ENCODE data around the gene ITSN2. TPM values are rescaled to one million over a fixed set of nuclear protein-coding genes. Genes with fewer than 3 reads are reported as not detected.
"Not testable (repeated sequence)": the region's sequence is repeated elsewhere in the genome, so short reads cannot be mapped to it uniquely, and the experiment has no call there.

ITSN2 gene
- polyA plus RNA-seq, 3 donors = 26.0 to 91.1 (median 40.4) TPM

DNA sequence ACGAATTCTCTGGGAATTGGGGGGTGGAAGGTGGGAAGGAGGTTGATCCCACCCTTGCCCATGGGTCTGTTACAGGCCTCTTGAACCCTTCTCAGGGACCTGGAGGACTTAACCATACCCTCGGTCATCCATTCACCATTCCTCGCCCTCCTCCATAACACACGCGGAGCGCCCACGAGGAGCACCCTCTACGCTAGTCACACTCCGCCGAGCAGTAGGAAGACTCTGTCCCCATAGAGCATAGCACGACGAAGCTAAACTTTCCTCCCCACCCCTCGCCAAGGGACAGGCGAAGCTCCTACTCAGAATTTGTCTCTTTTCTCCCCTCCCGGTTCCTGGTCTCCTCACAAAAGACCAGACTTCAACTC is 611 bp upstream of the ITSN2 start:
- H3K4me1 Mint-ChIP-seq = peaks cover 60% of the 10 kb centered on the region
- TF ChIP-seq, protein P1, sequence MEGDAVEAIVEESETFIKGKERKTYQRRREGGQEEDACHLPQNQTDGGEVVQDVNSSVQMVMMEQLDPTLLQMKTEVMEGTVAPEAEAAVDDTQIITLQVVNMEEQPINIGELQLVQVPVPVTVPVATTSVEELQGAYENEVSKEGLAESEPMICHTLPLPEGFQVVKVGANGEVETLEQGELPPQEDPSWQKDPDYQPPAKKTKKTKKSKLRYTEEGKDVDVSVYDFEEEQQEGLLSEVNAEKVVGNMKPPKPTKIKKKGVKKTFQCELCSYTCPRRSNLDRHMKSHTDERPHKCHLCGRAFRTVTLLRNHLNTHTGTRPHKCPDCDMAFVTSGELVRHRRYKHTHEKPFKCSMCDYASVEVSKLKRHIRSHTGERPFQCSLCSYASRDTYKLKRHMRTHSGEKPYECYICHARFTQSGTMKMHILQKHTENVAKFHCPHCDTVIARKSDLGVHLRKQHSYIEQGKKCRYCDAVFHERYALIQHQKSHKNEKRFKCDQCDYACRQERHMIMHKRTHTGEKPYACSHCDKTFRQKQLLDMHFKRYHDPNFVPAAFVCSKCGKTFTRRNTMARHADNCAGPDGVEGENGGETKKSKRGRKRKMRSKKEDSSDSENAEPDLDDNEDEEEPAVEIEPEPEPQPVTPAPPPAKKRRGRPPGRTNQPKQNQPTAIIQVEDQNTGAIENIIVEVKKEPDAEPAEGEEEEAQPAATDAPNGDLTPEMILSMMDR (IDR thresholded peaks at IDR 0.05) = no peak
- WGBS (ENCODE audit: insufficient coverage) = 94% methylated on average over 8 of the region's 15 CpGs

DNA sequence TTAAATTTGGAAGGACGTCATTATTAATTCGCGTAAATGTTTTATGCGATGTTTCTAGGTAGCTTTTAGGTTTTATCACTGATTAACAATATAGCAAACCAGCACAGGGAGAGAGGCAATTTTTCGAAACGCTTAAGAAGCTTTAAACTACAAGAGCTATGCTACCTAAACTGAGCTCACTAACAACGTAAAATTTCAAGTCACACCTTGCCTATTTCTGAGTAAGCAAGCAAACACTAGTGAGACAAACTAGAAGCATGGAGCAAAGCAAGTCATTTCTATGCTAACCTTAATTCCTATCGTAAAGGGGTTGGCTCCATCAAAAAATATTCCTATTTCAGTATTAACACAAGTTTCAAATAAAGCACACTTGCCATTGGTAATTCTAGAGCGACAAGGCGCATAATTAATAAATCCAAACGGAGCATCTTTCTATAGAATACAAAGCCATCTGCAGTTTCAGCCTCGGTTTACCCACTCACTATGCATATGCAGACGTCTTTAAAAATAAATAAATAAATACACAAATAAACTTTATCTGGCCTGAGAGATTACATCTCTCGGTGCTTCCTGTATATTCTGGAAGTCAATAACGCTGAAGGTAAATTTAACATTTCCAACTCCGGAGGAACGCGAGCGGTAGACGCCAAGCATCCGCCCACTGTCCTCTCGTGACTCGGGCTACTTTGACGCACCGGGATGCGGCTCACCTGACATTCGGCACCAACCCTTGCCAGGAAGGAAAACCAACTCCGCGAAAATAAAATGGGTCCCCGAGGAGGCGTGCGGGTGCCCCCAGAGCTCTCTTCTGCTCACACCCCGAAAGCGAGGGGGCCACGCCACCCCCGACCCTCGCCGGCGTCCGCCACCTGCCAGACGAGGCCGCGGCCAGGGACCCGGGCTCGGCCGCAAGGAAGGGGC is 947 bp downstream of the ITSN2 start:
- DNase-seq = peak in 2 of 3 donors; percentile 14 to 19
- peak overlapping the region; percentile 72 to 98 (median 97) for H3K4me3 ChIP-seq (replicated peaks in 1 of 3; ENCODE audit: low read depth in 2 of 3, low read length in 3 of 3)
- no peaks in the 10 kb centered on the region for H3K9me3 ChIP-seq (replicated peaks in 1 of 2; ENCODE audit: control insufficient read depth in 1 of 2, insufficient read depth in 1 of 2, low read length in 2 of 2)
- peak overlapping the region; percentile 88 for H2AFZ ChIP-seq (ENCODE audit: insufficient read depth, low read depth, low read length, poor library complexity, severe bottlenecking)
- WGBS (ENCODE audit: insufficient coverage) = under 1% methylated on average over 35 of the region's 46 CpGs
- intact Hi-C loops (cut with micrococcal nuclease) = no loop called here
- H3K79me2 ChIP-seq (ENCODE audit: insufficient read depth, low read length) = peaks cover 68% of the 10 kb centered on the region
- Mint-ChIP-seq H3K36me3 (peaks cover 3% of the 10 kb centered on the region in 2 donors), H3K27ac (peak overlapping the region; percentile 70 to 94 (median 89)), H3K9me3 (peaks cover 0 to 4% (median 0%) of the 10 kb centered on the region in 7 donors), H3K4me1 (peaks cover 59% of the 10 kb centered on the region), H3K4me3 (peak overlapping the region; percentile 89 to 91), H3K27me3 (ENCODE audit: low read depth in 3 of 3) (no peaks in the 10 kb centered on the region)
- H3K27me3 ChIP-seq (ENCODE audit: control insufficient read depth in 2 of 2, insufficient read depth in 2 of 2, low read length in 2 of 2) = no peaks in the 10 kb centered on the region
- TF ChIP-seq, protein P1 (IDR thresholded peaks at IDR 0.05) = no peak
- H4K20me1 ChIP-seq (ENCODE audit: insufficient read depth, low read length) = peaks cover 42% of the 10 kb centered on the region
- peak overlapping the region; percentile 77 for H3K4me2 ChIP-seq (replicated peaks; ENCODE audit: extremely low read depth, low read length, poor library complexity, severe bottlenecking)
- H3K27ac ChIP-seq (ENCODE audit: low read depth in 1 of 2, low read length in 2 of 2) = peak overlapping the region; percentile 42 to 94
- peak overlapping the region; percentile 100 for H3K9ac ChIP-seq (ENCODE audit: insufficient read depth, low read length, poor library complexity, severe bottlenecking)
- H3K36me3 ChIP-seq (replicated peaks in 1 of 2; ENCODE audit: control insufficient read depth in 1 of 2, insufficient read depth in 2 of 2, low read length in 2 of 2) = no peaks in the 10 kb centered on the region
- peaks cover 41 to 59% of the 10 kb centered on the region in 2 donors for H3K4me1 ChIP-seq (ENCODE audit: control insufficient read depth in 1 of 2, insufficient read depth in 2 of 2, low read length in 2 of 2)

More for the DNA sequence above, 611 bp upstream of the ITSN2 start:
- Histone ChIP-seq H3K4me2 (replicated peaks; ENCODE audit: extremely low read depth, low read length, poor library complexity, severe bottlenecking) (peak overlapping the region; percentile 77), H3K27me3 (ENCODE audit: control insufficient read depth in 2 of 2, insufficient read depth in 2 of 2, low read length in 2 of 2) (no peaks in the 10 kb centered on the region), H3K9me3 (replicated peaks in 1 of 2; ENCODE audit: control insufficient read depth in 1 of 2, insufficient read depth in 1 of 2, low read length in 2 of 2) (no peaks in the 10 kb centered on the region), H4K20me1 (ENCODE audit: insufficient read depth, low read length) (peaks cover 28% of the 10 kb centered on the region), H2AFZ (ENCODE audit: insufficient read depth, low read depth, low read length, poor library complexity, severe bottlenecking) (peak overlapping the region; percentile 88), H3K27ac (ENCODE audit: low read depth in 1 of 2, low read length in 2 of 2) (peak overlapping the region; percentile 82 to 94), H3K36me3 (replicated peaks in 1 of 2; ENCODE audit: control insufficient read depth in 1 of 2, insufficient read depth in 2 of 2, low read length in 2 of 2) (no peaks in the 10 kb centered on the region), H3K4me1 (ENCODE audit: control insufficient read depth in 1 of 2, insufficient read depth in 2 of 2, low read length in 2 of 2) (peaks cover 41 to 59% of the 10 kb centered on the region in 2 donors), H3K4me3 (replicated peaks in 1 of 3; ENCODE audit: low read depth in 2 of 3, low read length in 3 of 3) (peak overlapping the region; percentile 61 to 98 (median 97)), H3K9ac (ENCODE audit: insufficient read depth, low read length, poor library complexity, severe bottlenecking) (peak overlapping the region; percentile 100), H3K79me2 (ENCODE audit: insufficient read depth, low read length) (peaks cover 53% of the 10 kb centered on the region)
- Mint-ChIP-seq H3K36me3 (peaks cover 3% of the 10 kb centered on the region in 2 donors), H3K4me3 (peak overlapping the region; percentile 79 to 91), H3K27ac (peak overlapping the region; percentile 84 to 96 (median 94)), H3K9me3 (peaks cover 0 to 4% (median 0%) of the 10 kb centered on the region in 7 donors), H3K27me3 (ENCODE audit: low read depth in 3 of 3) (no peaks in the 10 kb centered on the region)
- intact Hi-C loops (cut with micrococcal nuclease) = no loop called here
- no peak for DNase-seq

DNA sequence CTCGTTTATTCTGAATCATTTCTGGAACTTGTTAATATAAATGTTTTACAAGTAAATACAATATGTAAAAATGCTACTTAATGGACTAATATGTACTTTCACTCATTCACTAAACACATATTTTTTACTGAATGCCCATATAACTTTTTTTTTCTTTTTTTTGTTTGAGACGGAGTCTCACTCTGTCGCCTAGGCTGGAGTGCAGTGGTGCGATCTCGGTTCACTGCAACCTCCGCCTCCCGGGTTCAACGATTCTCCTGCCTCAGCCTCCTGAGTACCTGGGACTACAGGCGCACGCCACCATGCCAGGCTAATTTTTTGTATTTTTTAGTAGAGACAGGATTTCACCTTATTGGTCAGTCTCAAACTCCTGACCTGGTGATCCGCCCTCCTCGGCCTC is 2.6 kb downstream of the ITSN2 start:
- Histone ChIP-seq H4K20me1 (ENCODE audit: insufficient read depth, low read length) (peaks cover 59% of the 10 kb centered on the region), H3K4me3 (replicated peaks in 1 of 3; ENCODE audit: low read depth in 2 of 3, low read length in 3 of 3) (peak overlapping the region in 1 of 3 experiments; percentile 97), H3K79me2 (ENCODE audit: insufficient read depth, low read length) (peaks cover 85% of the 10 kb centered on the region), H3K4me1 (ENCODE audit: control insufficient read depth in 1 of 2, insufficient read depth in 2 of 2, low read length in 2 of 2) (peaks cover 47 to 61% of the 10 kb centered on the region in 2 donors)
- 86% methylated on average over 4 of the region's 12 CpGs for WGBS (ENCODE audit: insufficient coverage)
- peak overlapping the region in 1 of 2 donors; percentile 48 for H3K4me3 Mint-ChIP-seq
- H3K27ac Mint-ChIP-seq; H3K9ac ChIP-seq (ENCODE audit: insufficient read depth, low read length, poor library complexity, severe bottlenecking); DNase-seq; H3K27ac ChIP-seq (ENCODE audit: low read depth in 1 of 2, low read length in 2 of 2); H3K9me3 ChIP-seq (replicated peaks in 1 of 2; ENCODE audit: control insufficient read depth in 1 of 2, insufficient read depth in 1 of 2, low read length in 2 of 2); H3K27me3 ChIP-seq (ENCODE audit: control insufficient read depth in 2 of 2, insufficient read depth in 2 of 2, low read length in 2 of 2); H3K36me3 ChIP-seq (replicated peaks in 1 of 2; ENCODE audit: control insufficient read depth in 1 of 2, insufficient read depth in 2 of 2, low read length in 2 of 2); H3K27me3 Mint-ChIP-seq (ENCODE audit: low read depth in 3 of 3); H3K9me3 Mint-ChIP-seq; H3K4me2 ChIP-seq (replicated peaks; ENCODE audit: extremely low read depth, low read length, poor library complexity, severe bottlenecking); H2AFZ ChIP-seq (ENCODE audit: insufficient read depth, low read depth, low read length, poor library complexity, severe bottlenecking); H3K36me3 Mint-ChIP-seq; intact Hi-C loops (cut with micrococcal nuclease): not testable (repeated sequence)
- peaks cover 64% of the 10 kb centered on the region for H3K4me1 Mint-ChIP-seq
